Activated naive CD8-positive, alpha-beta T cell (primary cell): ENCODE data around the gene NUDT10.
"Not testable (repeated sequence)": the region's sequence is repeated elsewhere in the genome, so short reads cannot be mapped to it uniquely, and the experiment has no call there.

Source experiments
- H3K27ac Mint-ChIP-seq: one replicate; pipeline ENCODE4 v1.8.0; 2021; ENCODE audit warnings: mixed read lengths
- H3K27me3 Mint-ChIP-seq: one replicate; pipeline ENCODE4 v1.8.0; 2021; ENCODE audit warnings: mixed read lengths
- H3K36me3 Mint-ChIP-seq: one replicate; pipeline ENCODE4 v1.8.0; 2021; ENCODE audit warnings: mixed read lengths
- H3K4me1 Mint-ChIP-seq: one replicate; pipeline ENCODE4 v1.8.0; 2021; ENCODE audit warnings: low read depth, mixed read lengths
- H3K4me3 Mint-ChIP-seq: one replicate; pipeline ENCODE4 v1.8.0; 2021; ENCODE audit warnings: mild to moderate bottlenecking, mixed read lengths
- H3K9me3 Mint-ChIP-seq: one replicate; pipeline ENCODE4 v1.8.0; 2021; ENCODE audit warnings: low read depth, mixed read lengths

Gene NUDT10

GRCh38 chrX:51332188-51332942 lies at the start of gene NUDT10:
Gene NUDT10, plus strand, starts transcription at chrX:51332822. Its CDS starts 144 bp downstream, at chrX:51332966.
- Mint-ChIP-seq H3K4me3 (peak within 1 kb of the TSS; percentile 87), H3K36me3 (peaks cover 2% of the 10 kb centered on the region)

DNA sequence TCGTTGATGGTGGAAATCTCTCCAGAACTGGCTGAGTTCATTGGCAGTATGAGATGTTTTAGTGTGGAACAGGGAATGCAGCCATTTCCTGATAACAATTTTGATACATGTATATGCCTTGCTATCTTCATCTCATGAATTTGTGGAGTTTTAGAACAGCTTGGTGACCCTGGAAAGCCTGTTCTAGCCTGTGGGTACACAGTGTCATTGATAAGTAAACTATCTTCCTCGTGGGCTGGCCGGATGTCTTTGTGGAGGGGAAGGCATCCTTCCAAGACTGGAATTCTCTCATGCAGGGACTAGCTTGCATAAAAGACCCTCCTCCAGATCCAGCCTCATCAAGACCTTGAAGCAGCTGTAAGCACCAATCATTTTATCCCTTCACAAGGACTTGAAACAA lies 40.2 kb upstream of the NUDT10 start:
- peaks cover 4% of the 10 kb centered on the region for H3K9me3 Mint-ChIP-seq
- H3K27ac Mint-ChIP-seq: no peak overlapping the region
- H3K36me3 Mint-ChIP-seq: peaks cover 8% of the 10 kb centered on the region
- no peaks in the 10 kb centered on the region for H3K27me3 Mint-ChIP-seq
- no peak overlapping the region for H3K4me3 Mint-ChIP-seq
- H3K4me1 Mint-ChIP-seq: no peaks in the 10 kb centered on the region

More at GRCh38 chrX:51332188-51332942, at the start of gene NUDT10:
- Mint-ChIP-seq H3K27ac (peak within 1 kb of the TSS; percentile 68), H3K9me3 (no peaks in the 10 kb centered on the region), H3K4me1 (peaks cover 10% of the 10 kb centered on the region), H3K27me3 (no peaks in the 10 kb centered on the region)

DNA sequence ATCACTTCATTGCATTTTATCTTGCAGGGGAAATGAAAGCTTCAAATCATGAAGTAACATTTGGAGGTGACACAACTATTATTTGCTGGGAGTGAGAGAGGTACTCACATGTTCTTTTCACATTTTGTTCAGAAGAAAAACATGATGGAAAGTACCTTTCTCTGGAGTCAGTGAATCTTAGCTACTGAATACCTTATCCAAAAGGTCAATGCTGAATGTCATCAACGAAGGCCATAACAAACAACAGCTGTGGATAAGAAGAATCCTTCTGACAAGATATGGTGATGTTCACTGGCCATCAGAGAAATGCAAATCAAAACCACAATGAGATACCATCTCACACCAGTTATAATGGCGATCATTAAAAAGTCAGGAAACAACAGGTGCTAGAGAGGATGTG lies 36.5 kb upstream of the NUDT10 start:
- H3K27ac Mint-ChIP-seq: no peak overlapping the region
- no peaks in the 10 kb centered on the region for H3K4me1 Mint-ChIP-seq
- peaks cover 11% of the 10 kb centered on the region for H3K36me3 Mint-ChIP-seq
- H3K4me3 Mint-ChIP-seq: no peak overlapping the region
- H3K9me3 Mint-ChIP-seq: peaks cover 1% of the 10 kb centered on the region
- H3K27me3 Mint-ChIP-seq: no peaks in the 10 kb centered on the region

GRCh38 chrX:51316271-51316670 lies 16.4 kb upstream of the NUDT10 start:
- no peaks in the 10 kb centered on the region for H3K9me3 Mint-ChIP-seq
- no peaks in the 10 kb centered on the region for H3K27me3 Mint-ChIP-seq
- H3K27ac Mint-ChIP-seq: no peak overlapping the region
- H3K36me3 Mint-ChIP-seq: peaks cover 22% of the 10 kb centered on the region
- H3K4me3 Mint-ChIP-seq: no peak overlapping the region
- no peaks in the 10 kb centered on the region for H3K4me1 Mint-ChIP-seq

GRCh38 chrX:51332943-51333785 lies 542 bp downstream of the NUDT10 start:
- Mint-ChIP-seq H3K4me3 (peak overlapping the region; percentile 87), H3K27ac (peak overlapping the region; percentile 68), H3K4me1 (peaks cover 10% of the 10 kb centered on the region)
- not testable (repeated sequence) for H3K36me3 Mint-ChIP-seq, H3K27me3 Mint-ChIP-seq, H3K9me3 Mint-ChIP-seq

GRCh38 chrX:51334276-51334675 lies 1.7 kb downstream of the NUDT10 start:
- Mint-ChIP-seq H3K27me3 (no peaks in the 10 kb centered on the region), H3K4me1 (peaks cover 10% of the 10 kb centered on the region), H3K27ac (no peak overlapping the region), H3K36me3 (no peaks in the 10 kb centered on the region), H3K9me3 (no peaks in the 10 kb centered on the region), H3K4me3 (peak overlapping the region; percentile 54)

- Mint-ChIP-seq H3K27ac (no peak overlapping the region), H3K4me3 (no peak overlapping the region), H3K27me3 (no peaks in the 10 kb centered on the region), H3K4me1 (peaks cover 10% of the 10 kb centered on the region), H3K36me3 (no peaks in the 10 kb centered on the region), H3K9me3 (no peaks in the 10 kb centered on the region)
Observed at GRCh38 chrX:51336584-51336983, 4.0 kb downstream of the NUDT10 start.

GRCh38 chrX:51361251-51361650 lies 28.6 kb downstream of the NUDT10 start:
- no peaks in the 10 kb centered on the region for H3K4me1 Mint-ChIP-seq
- no peak overlapping the region for H3K27ac Mint-ChIP-seq

GRCh38 chrX:51376672-51377071 lies 44.0 kb downstream of the NUDT10 start:
- Mint-ChIP-seq H3K9me3 (no peaks in the 10 kb centered on the region), H3K27ac (no peak overlapping the region), H3K36me3 (peaks cover 5% of the 10 kb centered on the region), H3K4me1 (peaks cover 15% of the 10 kb centered on the region), H3K27me3 (no peaks in the 10 kb centered on the region), H3K4me3 (no peak overlapping the region)

More at GRCh38 chrX:51361251-51361650, 28.6 kb downstream of the NUDT10 start:
- peaks cover 12% of the 10 kb centered on the region for H3K36me3 Mint-ChIP-seq
- no peak overlapping the region for H3K4me3 Mint-ChIP-seq
- no peaks in the 10 kb centered on the region for H3K27me3 Mint-ChIP-seq
- no peaks in the 10 kb centered on the region for H3K9me3 Mint-ChIP-seq
